K562 (cell line): ENCODE data around the gene ENPP6. TPM values are rescaled to one million over a fixed set of nuclear protein-coding genes. Genes with fewer than 3 reads are reported as not detected.

Experiments used
- ARID3B ChIP-seq: fragments of 250-450 bp; sonication (Bioruptor Pico); IDR thresholded peaks from 2 replicates; pipeline ENCODE4 v1.4.0; 2020; ENCODE audit warnings: borderline replicate concordance
- CBX1 ChIP-seq: sonication (generic); IDR thresholded peaks from 2 replicates; pipeline ENCODE4 v1.6.1; 2016; ENCODE audit warnings: antibody characterized with exemption, low read depth, mild to moderate bottlenecking
- CEBPB ChIP-seq: fragments of 450-650 bp; IDR thresholded peaks from 2 replicates; pipeline ENCODE4 v1.6.1; 2016; ENCODE audit warnings: missing genetic modification characterization, missing compliant biosample characterization
- CXXC5 ChIP-seq: fragments of 250-450 bp; sonication (Bioruptor Pico); IDR thresholded peaks from 2 replicates; pipeline ENCODE4 v1.8.0; 2022; ENCODE audit warnings: inconsistent platforms, mild to moderate bottlenecking, moderate library complexity
- GTF2A2 ChIP-seq: IDR thresholded peaks from 2 replicates; pipeline ENCODE4 v1.6.1; 2016; ENCODE audit warnings: mild to moderate bottlenecking, missing genetic modification characterization, missing compliant biosample characterization
- IFI16 ChIP-seq: fragments of 250-450 bp; sonication (Bioruptor Pico); IDR thresholded peaks from 2 replicates; pipeline ENCODE4 v2.1.2; 2022; ENCODE audit warnings: mild to moderate bottlenecking, inconsistent platforms
- KDM2B ChIP-seq: fragments of 250-450 bp; sonication (Bioruptor Pico); IDR thresholded peaks from 2 replicates; pipeline ENCODE4 v1.8.0; 2021; ENCODE audit warnings: mild to moderate bottlenecking, moderate library complexity
- MNT ChIP-seq, 2 experiments: fragments of 450-650 bp; conservative IDR thresholded peaks; 2 replicates each; pipeline ENCODE4 v1.6.1; 2017; ENCODE audit warnings: mild to moderate bottlenecking in 2 of 2, moderate library complexity in 2 of 2
- NBN ChIP-seq: fragments of 450-650 bp; IDR thresholded peaks from 2 replicates; pipeline ENCODE4 v1.6.1; 2016; ENCODE audit warnings: low read depth, mild to moderate bottlenecking
- NFYB ChIP-seq: IDR thresholded peaks from 2 replicates; pipeline ENCODE4 v1.6.1; 2011; ENCODE audit warnings: mild to moderate bottlenecking, moderate library complexity; ENCODE audit not compliant: insufficient read length; ENCODE audit errors: extremely low read depth
- PML ChIP-seq: IDR thresholded peaks from 2 replicates; pipeline ENCODE4 v1.6.1; 2012; ENCODE audit warnings: low read length, inconsistent platforms
- POLR2B ChIP-seq: fragments of 450-650 bp; IDR thresholded peaks from 2 replicates; pipeline ENCODE4 v1.6.1; 2018; ENCODE audit warnings: low read depth; ENCODE audit not compliant: partially characterized antibody
- POLR2H ChIP-seq: IDR thresholded peaks from 2 replicates; pipeline ENCODE4 v1.6.1; 2016; ENCODE audit warnings: missing genetic modification characterization, low read depth, mild to moderate bottlenecking, control low read depth, missing compliant biosample characterization, moderate library complexity
- POLR3A ChIP-seq: IDR thresholded peaks from 2 replicates; pipeline ENCODE4 v1.6.1; 2011; ENCODE audit warnings: borderline replicate concordance, mild to moderate bottlenecking, moderate library complexity; ENCODE audit not compliant: insufficient read length, insufficient read depth; ENCODE audit errors: extremely low read depth
- PTBP1 ChIP-seq: fragments of 200-400 bp; formaldehyde crosslinking; IDR thresholded peaks from 2 replicates; pipeline ENCODE4 v1.6.1; 2017; ENCODE audit warnings: low read depth, low read length
- RBM22 ChIP-seq: fragments of 200-400 bp; formaldehyde crosslinking; IDR thresholded peaks from 2 replicates; pipeline ENCODE4 v1.6.1; 2018; ENCODE audit warnings: low read length, low read depth; ENCODE audit not compliant: poor library complexity, severe bottlenecking
- SUPT5H ChIP-seq: fragments of 450-650 bp; IDR thresholded peaks from 2 replicates; pipeline ENCODE4 v1.6.1; 2016
- TAF7 ChIP-seq: fragments of 450-650 bp; IDR thresholded peaks from 2 replicates; pipeline ENCODE4 v1.6.1; 2016; ENCODE audit warnings: missing genetic modification characterization, missing compliant biosample characterization
- TEAD4 ChIP-seq, 2 experiments: sonication (generic) in 1 of 2; formaldehyde crosslinking in 1 of 2; IDR thresholded peaks; 2 replicates each; pipeline versions ENCODE4 v1.6.1 to v1.8.0; 2012 to 2022; ENCODE audit warnings: borderline replicate concordance in 1 of 2, inconsistent platforms in 1 of 2, low read length in 1 of 2, mild to moderate bottlenecking in 1 of 2, missing genetic modification reagents in 1 of 2
- ZBED1 ChIP-seq: IDR thresholded peaks from 2 replicates; pipeline ENCODE4 v1.6.1; 2014
- ZBTB5 ChIP-seq: fragments of 450-650 bp; IDR thresholded peaks from 2 replicates; pipeline ENCODE4 v1.6.1; 2017; ENCODE audit warnings: antibody characterized with exemption
- ZNF143 ChIP-seq: sonication (generic); formaldehyde crosslinking; IDR thresholded peaks from 2 replicates; pipeline ENCODE4 v1.9.0; 2022; ENCODE audit warnings: mild to moderate bottlenecking, missing genetic modification reagents
- ZNF436 ChIP-seq: fragments of 250-450, 450-650 bp; sonication (Bioruptor Pico); formaldehyde crosslinking; IDR thresholded peaks from 2 replicates; pipeline ENCODE4 v1.7.0; 2020; ENCODE audit warnings: mild to moderate bottlenecking
- polyA plus RNA-seq, 8 experiments: library from polyadenylated mRNA; depleted of rRNA in 4 of 8; stranded (reverse) in 5 of 8; unstranded in 3 of 8; fragments of >200 nt; fragmentation: Nextera tagmentation in 2 of 8; fragmentation: Illumina TruSeq in 1 of 8; extraction: Ambion mirVana in 2 of 8; extraction: Trizol in 1 of 8; gene quantifications; 2 replicates each; pipeline versions ENCODE4 v1.2.1 to v1.2.3, GENCODE V29; 2011 to 2014; ENCODE audit warnings: inconsistent platforms in 1 of 8, missing spikeins in 1 of 8
- total RNA-seq, 7 experiments: library from RNA; depleted of rRNA in 6 of 7; stranded (reverse); fragments of >200 nt in 6 of 7; fragmentation: Illumina TruSeq in 2 of 7; extraction: Trizol in 2 of 7; gene quantifications; 2 replicates each; pipeline versions ENCODE4 v1.2.1 to v1.2.3, GENCODE V29; 2011 to 2021; ENCODE audit warnings: low replicate concordance in 1 of 7

ENPP6 gene
- total and polyA plus RNA-seq, 9 of the 15 experiments (the other 6 are each of a cell fraction or from before 2014, with no cell fraction given): 0.29 TPM; not detected in 8

- 0 out of 2 replicates have a peak, but pooled peaks have one; percentile 39 for TF ChIP-seq GTF2A2
- TF ChIP-seq POLR2H: 0 out of 2 replicates have a peak, but pooled peaks have one; percentile 35
- TF ChIP-seq NFYB: no peak
- peak; percentile 87 for TF ChIP-seq ZBED1
- TF ChIP-seq CBX1: peak; percentile 45; the same call in 1 of the 2 replicates
- no peak for TF ChIP-seq MNT (conservative IDR thresholded peaks at IDR 0.05)
- TF ChIP-seq RBM22: no peak
- TF ChIP-seq TAF7 (tag): no peak
- TF ChIP-seq SUPT5H: 0 out of 2 replicates have a peak, but pooled peaks have one; percentile 48
- TF ChIP-seq POLR2B: peak; percentile 25
- TF ChIP-seq ARID3B (CRISPR knock-in tag): no peak
- no peak for TF ChIP-seq NBN
- TF ChIP-seq PTBP1: peak; percentile 86; the same call in 1 of the 2 replicates
- peak; percentile 60; the same call in 1 of the 2 replicates for TF ChIP-seq TEAD4 (IDR thresholded peaks at IDR 0.05; ENCODE audit: low read length)
- no peak for TF ChIP-seq TEAD4 (CRISPR knock-in tag; IDR thresholded peaks at IDR 0.05; ENCODE audit: borderline replicate concordance)
- no peak for TF ChIP-seq CXXC5 (CRISPR knock-in tag)
- no peak for TF ChIP-seq IFI16 (CRISPR knock-in tag)
- TF ChIP-seq ZBTB5: no peak
- TF ChIP-seq ZNF143: no peak
- no peak for TF ChIP-seq KDM2B
- TF ChIP-seq CEBPB (tag): no peak
- peak; percentile 95 for TF ChIP-seq PML
- no peak for TF ChIP-seq ZNF436 (CRISPR knock-in tag)
- TF ChIP-seq POLR3A: no peak
These were observed 23.8 kb downstream of the ENPP6 start (continued) for GRCh38 chr4:184193556-184194525.
